NCI-H1694 treated with DMSO at 0.1 percent for 48 hours (cell line): ENCODE measurements around the gene KDELR1.

Experiments used
- DNase-seq: peaks from one replicate; lab custom pipeline; 2025; lab: John Stamatoyannopoulos, UW

The KDELR1 gene

GRCh38 chr19:48371367-48371766, 20.0 kb downstream of the KDELR1 start:
- DNase-seq: no peak

DNA sequence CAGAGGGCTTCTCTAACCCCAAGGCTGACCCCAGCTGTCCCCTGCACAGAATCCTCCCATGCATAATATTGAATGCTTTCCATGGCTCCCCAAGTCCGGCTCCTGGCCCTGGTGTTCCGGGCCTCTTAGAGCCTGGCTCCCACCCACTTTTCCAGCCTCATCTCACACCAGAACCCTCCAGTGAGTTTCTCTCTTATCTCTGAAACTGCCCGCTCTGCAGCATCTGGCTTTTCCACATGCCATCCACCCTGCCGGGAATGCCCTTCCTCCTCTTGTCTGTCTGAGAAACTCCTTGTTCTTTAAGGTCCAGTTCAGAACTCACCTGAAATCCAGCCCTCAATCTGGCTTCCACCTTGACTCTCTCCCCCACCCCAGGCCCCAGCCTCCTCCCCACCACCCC, 20.4 kb downstream of the KDELR1 start:
- DNase-seq: peak; percentile 29

- no peak for DNase-seq
These were observed 22.4 kb downstream of the KDELR1 start for GRCh38 chr19:48368936-48369335.

DNA sequence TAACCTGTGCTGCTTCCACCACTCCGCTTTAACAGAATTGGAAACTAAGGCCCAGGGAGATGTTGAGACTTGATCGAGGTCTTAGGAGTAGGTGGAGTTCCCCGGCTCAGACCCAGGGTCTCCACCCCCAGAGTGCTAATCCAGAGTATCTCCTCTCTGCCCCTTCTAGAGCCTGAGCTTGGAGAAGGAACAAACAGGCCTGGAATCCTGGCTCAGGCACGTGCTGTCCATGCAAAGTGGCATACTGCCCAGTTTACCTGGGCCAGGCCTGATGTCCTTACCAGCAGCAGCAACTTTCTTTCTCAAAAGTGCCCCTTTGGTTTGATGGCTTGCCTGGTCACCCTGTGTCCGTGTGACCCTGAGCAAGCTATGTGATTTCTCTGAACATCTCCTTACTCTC, 23.5 kb downstream of the KDELR1 start:
- DNase-seq: no peak

DNA sequence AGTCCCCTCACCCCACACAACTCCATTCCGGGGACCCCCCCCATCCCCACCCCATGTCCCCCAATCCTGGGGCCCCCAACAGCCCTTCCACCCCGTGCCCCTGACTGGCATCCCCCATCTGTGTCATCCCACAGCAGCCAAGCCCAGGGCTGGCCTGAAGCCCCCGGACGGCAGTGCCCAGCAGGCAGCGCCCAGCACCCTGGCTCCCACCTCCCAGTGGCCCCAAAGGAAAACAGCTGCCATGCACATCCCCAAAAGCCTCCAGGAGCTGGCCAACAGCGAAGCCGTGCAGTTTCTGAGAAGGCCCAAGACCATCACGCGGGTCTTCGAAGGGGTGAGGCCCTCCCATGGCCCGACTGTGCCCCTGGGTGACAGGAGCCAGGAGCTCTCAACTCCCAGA, 25.7 kb downstream of the KDELR1 start:
- no peak for DNase-seq

DNA sequence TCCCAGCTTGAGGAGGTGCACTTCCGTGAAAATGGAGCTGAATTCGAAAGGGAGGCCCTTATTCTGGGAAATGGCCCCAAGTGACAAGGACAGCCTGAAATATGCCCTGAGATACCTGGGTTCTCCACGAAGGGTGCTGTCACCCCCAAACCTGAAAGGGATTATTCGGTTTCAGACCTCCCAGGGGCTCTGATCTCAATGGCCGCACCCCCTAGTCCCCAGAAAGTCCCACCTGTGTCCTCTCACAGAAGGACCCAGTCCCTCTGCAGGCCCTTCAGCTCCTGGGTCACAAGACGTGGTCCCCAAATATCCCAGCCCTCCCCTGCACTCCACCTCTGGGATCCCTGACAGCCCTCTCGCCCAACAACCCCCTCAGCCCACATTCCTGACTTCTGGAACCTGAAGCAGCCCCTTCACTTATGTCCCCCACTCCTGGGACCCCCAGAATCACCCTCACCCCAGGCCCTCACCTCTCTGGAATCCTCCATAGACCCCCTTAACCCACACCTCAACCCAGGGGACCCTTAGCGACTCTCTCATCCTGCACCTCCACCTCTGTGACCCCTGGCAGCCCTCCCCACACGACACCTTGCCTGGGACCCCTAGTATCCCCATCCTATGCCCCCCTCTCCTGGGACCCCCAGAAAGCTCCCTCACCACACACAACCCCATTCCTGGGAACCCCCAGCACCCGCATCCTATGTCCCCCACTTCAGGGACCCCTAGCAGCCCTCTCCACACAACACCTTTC, 26.6 kb downstream of the KDELR1 start:
- no peak for DNase-seq

- peak; percentile 99 for DNase-seq
These were observed 27.3 kb downstream of the KDELR1 start, which contains the start of the genes SYNGR4 and TMEM143 for GRCh38 chr19:48363810-48364597. Gene SYNGR4, plus strand, starts transcription at chr19:48364367. Its CDS starts 1,476 bp downstream, at chr19:48365843. Gene TMEM143, minus strand, starts transcription at chr19:48363940. Its CDS starts 20 bp downstream, at chr19:48363920.

GRCh38 chr19:48363500-48363809, 27.9 kb downstream of the KDELR1 start:
- no peak for DNase-seq

DNA sequence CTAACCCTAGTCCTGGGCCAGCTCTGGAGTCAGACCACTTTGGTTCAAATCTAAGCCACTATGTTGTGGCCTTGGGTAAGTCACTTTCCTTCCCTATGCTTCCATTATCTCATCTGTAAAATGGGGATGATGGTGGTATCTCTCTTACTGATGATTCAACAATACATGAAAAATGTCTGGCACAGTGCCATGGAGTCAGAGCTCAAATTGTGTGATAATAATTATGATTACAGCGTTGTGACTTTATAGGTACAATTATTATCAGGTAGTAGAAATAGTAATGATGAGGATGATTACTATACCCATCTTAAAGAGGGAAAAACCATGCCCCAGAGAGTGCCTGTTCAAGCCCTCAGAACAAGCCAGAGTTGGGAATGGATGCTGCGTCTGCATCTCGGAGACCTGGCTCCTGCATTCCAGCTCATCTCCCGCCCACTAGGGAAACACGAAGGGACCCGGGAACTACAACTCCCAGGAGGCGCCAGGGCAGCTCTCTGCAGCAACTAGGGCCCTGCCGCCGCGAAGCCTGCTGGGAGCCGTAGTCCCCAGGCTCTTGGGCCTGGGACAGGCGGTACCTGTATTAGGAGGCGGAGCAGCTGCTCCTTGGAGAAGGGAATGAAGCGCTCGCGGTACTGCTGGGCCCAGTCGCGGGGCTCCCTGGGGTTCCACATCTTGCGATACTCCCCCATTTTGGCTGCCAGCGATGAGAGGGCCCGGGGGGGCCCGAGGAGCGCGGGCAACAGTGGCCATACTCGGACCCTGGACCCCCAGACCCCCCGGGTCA, 28.4 kb downstream of the KDELR1 start:
- DNase-seq: peak; percentile 96

GRCh38 chr19:48361912-48362311, 29.4 kb downstream of the KDELR1 start:
- no peak for DNase-seq

GRCh38 chr19:48359123-48359522, 32.2 kb downstream of the KDELR1 start:
- DNase-seq: no peak

- no peak for DNase-seq
These were observed 35.9 kb downstream of the KDELR1 start for GRCh38 chr19:48355365-48355954.

- no peak for DNase-seq
These were observed 36.9 kb downstream of the KDELR1 start for GRCh38 chr19:48354332-48354992.

DNA sequence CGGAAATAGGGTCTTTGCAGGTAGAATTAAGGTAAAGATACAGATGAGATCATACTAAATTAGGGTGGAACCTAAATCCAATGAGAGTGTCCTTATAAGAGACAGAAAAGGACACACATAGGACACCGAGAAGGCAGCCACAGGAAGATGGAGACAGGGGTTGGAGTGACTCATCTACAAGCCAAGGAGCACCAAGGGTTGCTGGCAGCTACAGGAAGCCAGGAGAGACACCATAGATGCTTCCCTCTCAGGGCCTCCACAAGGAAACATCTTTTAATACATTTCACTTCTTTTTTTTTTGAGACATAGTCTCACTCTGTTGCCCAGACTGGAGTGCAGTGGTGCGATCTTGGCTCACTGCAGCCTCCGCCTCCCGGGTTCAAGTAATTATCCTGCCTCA, 37.7 kb downstream of the KDELR1 start:
- DNase-seq: no peak

DNA sequence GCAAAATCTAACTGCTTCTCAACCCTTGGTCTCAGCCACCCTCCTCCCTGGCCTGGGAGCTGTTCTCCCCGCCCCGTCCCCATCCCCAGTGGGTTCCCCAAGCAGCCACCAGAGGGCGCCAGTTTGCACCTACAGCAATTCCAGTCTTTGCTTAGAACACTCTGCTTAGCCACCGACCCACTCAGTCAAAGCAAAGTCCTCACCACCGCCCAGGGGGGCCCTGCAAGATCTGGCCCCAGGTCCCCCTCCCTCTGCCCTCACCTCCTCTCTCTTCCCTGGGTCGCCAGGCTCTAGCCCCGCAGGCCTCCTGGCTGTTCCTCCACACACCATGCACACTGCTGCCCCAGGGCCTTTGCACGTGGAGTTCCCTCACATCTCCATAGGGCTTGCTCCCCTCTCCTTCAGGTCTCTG, 40.0 kb downstream of the KDELR1 start:
- peak; percentile 86 for DNase-seq

GRCh38 chr19:48350856-48351255, 40.5 kb downstream of the KDELR1 start:
- peak; percentile 90 for DNase-seq

- DNase-seq: no peak
These were observed 42.6 kb downstream of the KDELR1 start for GRCh38 chr19:48348737-48349136.

GRCh38 chr19:48348045-48348444, 43.3 kb downstream of the KDELR1 start:
- DNase-seq: no peak

GRCh38 chr19:48346191-48346590, 45.2 kb downstream of the KDELR1 start:
- no peak for DNase-seq

DNA sequence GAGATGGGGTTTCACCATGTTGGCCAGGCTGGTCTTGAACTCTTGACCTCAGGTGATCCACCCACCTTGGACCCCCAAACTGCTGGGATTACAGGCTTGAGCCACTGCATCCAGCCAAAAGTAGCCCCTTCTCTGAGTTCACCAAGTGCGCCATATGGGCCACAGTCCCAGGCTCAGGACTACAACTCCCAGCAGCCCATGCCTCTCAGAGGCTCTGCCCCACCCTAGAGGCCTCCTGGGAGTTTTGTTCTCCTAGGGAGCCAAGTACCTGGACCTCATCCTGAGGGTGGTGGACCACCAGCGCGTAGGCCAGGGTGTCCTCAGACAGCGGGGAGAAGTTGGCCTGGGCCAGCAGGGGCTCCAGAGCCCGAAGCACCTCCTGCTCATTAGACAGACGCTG, 46.5 kb downstream of the KDELR1 start:
- peak; percentile 56 for DNase-seq

- DNase-seq: no peak
These were observed 48.4 kb downstream of the KDELR1 start for GRCh38 chr19:48342841-48343540.
